MV-4-11 (cell line): Measurements from ENCODE around the gene STX17.

Experiments used
- DNase-seq: peaks from one replicate; lab custom pipeline; 2025; lab: John Stamatoyannopoulos, UW

The STX17 gene

GRCh38 chr9:99907208-99907532, 716 bp downstream of the STX17 start:
- DNase-seq, result no peak

GRCh38 chr9:99911600-99911999, 5.1 kb downstream of the STX17 start:
- no peak for DNase-seq

GRCh38 chr9:99916650-99917049, 10.2 kb downstream of the STX17 start:
- no peak for DNase-seq

- DNase-seq, result no peak
Observed at GRCh38 chr9:99918134-99918533, 11.7 kb downstream of the STX17 start.

- DNase-seq, result no peak
Observed at GRCh38 chr9:99919930-99920329, 13.5 kb downstream of the STX17 start.

- no peak for DNase-seq
Observed at GRCh38 chr9:99921875-99922710, 15.6 kb downstream of the STX17 start.

GRCh38 chr9:99922711-99923030, 16.2 kb downstream of the STX17 start:
- no peak for DNase-seq

- no peak for DNase-seq
Observed at GRCh38 chr9:99925541-99925940, 19.1 kb downstream of the STX17 start.

- DNase-seq, result no peak
Observed at GRCh38 chr9:99929652-99930051, 23.2 kb downstream of the STX17 start.

- no peak for DNase-seq
Observed at GRCh38 chr9:99931155-99931840, 24.8 kb downstream of the STX17 start.

GRCh38 chr9:99936947-99937587, 30.6 kb downstream of the STX17 start:
- no peak for DNase-seq

GRCh38 chr9:99947395-99947794, 40.9 kb downstream of the STX17 start:
- no peak for DNase-seq

- DNase-seq, result no peak
Observed at GRCh38 chr9:99948482-99948881, 42.0 kb downstream of the STX17 start.

GRCh38 chr9:99948896-99949295, 42.4 kb downstream of the STX17 start:
- DNase-seq, result no peak

GRCh38 chr9:99953861-99954507, 47.5 kb downstream of the STX17 start:
- DNase-seq, result no peak

GRCh38 chr9:99954819-99955218, 48.4 kb downstream of the STX17 start:
- no peak for DNase-seq

- no peak for DNase-seq
Observed at GRCh38 chr9:99955606-99956005, 49.2 kb downstream of the STX17 start.

- peak; percentile 59 for DNase-seq
Observed at GRCh38 chr9:99962680-99963261, 56.3 kb downstream of the STX17 start.

- no peak for DNase-seq
Observed at GRCh38 chr9:99964336-99964735, 57.9 kb downstream of the STX17 start.

- no peak for DNase-seq
Observed at GRCh38 chr9:99966001-99966400, 59.5 kb downstream of the STX17 start.

GRCh38 chr9:99966716-99967115, 60.3 kb downstream of the STX17 start:
- DNase-seq, result no peak

GRCh38 chr9:99967457-99967856, 61.0 kb downstream of the STX17 start:
- DNase-seq, result no peak
